ELR (cell line): ENCODE results near the gene SKAP2.

ENCODE experiments used
- DNase-seq: peaks from one replicate; pipeline ENCODE4 v3.0.0-alpha.2; 2015; ENCODE audit warnings: low read depth

SKAP2 gene

DNA sequence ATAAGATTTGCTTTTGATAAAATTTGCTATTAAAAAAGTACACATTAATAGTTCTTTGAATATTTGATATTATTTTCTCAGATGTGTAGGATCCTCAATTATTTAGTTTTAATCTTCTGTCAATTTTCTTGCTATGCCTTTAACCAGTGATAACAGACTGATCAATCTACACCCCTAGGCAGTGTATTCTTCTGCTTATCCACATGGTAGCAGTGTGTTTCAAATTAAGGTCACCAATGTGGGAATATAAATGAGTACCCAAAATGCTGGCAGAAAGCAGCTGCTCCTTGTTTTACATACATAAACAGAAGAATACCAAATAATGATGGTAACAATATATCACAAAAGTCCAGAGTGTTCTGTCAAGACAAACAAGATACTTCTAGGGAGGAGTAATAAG is 87.0 kb downstream of the SKAP2 start:
- no peak for DNase-seq

DNA sequence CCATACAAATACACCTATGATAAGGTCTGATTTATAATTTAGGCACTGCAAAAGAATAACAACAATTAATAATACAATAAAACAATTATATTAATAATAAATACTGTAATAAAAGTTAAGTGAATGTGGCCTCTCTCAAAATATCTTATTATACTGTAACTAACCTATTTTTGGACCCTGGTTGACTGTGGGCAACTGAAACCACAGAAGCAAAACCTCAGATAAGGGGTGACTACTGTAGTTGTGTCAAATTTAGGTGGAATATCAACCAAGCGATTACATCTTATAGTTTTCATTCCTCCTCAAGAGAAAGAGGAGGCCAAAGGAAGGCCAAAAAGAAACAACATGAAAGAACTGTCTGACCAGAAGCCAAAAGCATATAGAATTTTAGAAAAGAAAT is 103.9 kb downstream of the SKAP2 start:
- no peak for DNase-seq

DNA sequence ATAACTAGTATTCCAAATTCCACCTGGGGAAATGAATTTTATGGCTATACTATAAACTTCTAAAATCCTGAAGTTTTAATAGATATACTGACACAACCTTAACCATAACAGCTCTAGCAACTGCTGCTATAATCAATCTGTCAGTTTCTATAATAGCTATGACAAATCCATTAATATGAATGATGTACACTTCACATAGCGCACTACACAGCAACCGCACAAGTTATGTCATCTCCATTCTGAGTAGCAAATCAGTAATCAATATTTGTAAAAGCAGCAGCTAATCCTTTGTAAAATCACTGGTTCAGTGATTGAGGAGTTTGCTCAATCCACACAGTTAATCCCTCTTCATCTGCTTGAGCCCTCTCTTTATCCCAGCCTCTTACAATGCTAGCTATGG is 105.3 kb downstream of the SKAP2 start:
- DNase-seq: no peak

DNA sequence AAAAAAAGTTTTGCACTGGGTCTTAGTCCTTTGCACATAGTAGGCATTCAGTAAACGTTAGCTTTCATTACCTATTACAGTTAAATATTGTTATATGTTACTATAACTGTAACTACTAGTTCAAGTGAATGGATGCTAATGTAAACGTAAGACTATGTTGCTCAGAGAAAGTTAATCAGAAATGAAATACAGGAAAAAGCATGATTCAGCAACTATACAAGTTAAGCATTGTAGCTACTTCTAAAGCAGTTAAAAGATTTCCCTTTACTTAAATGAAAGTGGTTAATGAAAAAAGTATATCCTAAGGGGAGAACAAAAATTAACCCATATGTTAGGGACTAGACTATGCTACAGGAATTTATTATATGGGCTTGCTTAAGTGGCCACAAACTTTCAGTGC is 121.2 kb downstream of the SKAP2 start:
- no peak for DNase-seq

DNA sequence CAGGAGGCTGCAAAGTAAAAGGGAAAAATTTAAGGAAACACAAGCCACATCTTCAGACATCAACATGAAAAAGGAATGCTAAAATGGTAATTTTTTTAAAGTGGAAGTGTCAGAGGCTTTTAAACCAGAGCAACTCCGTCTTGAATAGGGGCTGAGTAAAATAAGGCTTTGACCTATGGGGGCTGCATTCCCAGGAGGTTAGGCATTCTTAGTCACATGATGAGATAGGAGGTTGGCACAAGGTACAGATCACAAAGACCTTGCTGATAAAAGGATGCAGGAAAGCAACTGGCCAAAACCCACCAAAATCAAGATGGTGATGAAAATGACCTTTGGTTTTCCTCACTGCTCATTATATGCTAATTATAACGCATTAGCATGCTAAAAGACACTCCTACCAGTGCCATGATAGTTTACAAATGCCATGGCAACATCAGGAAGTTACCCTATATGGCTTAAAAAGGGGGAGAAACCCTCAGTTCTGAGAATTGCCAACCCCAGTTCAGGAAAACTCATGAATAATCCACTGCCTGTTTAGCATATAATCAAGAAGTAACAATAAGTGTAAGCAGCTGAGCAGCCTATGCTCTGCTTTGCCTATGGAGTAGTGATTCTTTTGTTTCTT is 128.3 kb downstream of the SKAP2 start:
- no peak for DNase-seq

DNA sequence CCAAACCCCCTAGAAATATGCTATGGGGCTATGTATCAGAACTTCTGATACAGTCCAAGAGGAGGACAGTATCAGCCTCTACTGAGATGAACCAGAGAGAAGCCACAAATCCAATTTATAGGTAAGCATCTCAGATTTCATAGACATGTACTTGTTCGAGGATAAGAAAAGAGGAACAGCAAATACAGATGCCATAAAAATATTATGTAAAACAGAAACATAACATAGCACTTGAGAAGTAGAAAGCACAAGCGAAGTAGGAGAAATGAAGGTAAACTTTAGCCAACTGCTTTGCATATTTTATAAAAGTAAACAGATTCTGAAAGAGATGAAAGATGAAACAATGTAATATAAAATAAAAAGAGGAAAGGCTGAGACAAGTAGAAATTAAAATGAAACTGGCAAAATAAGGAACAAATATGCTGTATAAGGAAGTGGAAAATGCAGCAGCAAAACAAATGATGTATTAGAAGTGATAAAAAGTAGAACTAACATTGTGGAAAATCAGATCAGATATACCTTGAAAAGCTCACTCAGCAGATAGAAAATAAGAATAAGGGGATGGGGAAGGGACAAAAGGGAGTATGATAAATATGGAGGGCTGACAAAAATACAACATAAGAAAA is 135.1 kb downstream of the SKAP2 start:
- no peak for DNase-seq

DNA sequence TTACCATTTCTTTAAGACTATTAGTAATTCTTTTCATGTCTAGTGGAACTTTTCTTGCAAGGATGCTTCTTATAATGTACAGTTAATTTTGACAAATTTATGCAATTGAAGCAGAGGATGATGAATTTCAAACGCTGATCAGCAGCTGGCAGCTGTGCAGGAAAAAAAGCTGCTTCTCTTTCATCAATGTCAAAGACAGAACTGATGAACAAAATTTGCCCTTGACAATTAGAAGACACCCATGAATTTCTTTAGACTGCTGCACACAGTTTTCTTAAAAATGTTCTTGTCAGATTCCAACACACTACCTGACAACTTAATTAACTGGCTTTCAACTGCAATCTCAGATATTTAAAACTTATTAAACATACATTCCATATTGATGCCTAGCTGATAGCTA is 138.3 kb downstream of the SKAP2 start:
- no peak for DNase-seq

DNA sequence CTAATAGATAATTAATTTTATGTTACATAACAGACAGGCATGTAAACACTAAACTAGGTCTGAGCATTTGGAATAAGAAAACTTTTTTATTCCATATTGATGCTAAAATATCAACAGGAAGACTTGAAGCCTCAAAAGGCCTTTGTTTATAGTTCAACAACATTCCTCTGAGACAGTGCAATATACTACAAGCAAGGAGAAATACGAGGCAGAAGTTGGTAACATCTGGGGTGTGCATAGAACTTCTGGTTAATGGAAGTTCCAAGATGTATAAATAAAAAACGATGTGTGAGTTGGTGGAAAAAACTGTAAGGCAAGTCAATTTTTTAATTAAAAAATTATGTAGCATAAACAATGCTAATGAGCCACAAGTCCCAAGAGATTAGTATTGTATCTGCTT is 139.6 kb downstream of the SKAP2 start:
- no peak for DNase-seq

DNA sequence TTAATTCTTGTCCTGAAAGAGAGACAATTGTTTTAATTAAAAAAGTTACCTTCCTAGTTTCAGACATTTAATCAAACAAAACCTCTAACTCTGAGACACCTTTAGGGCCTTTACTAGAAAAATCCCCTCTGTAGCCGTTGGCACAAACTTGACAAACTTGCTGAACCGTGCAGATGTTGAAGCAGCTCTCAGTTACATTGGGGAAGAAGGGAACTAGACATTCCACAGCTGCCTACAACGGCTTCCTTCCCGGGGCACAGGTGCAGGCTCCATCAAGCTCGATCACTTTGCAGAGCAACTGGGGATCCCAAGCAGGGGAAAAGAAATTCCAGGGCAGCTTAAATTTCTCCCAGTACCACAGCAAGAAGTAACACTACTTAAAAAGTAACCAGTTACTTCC is 141.3 kb downstream of the SKAP2 start:
- no peak for DNase-seq

DNA sequence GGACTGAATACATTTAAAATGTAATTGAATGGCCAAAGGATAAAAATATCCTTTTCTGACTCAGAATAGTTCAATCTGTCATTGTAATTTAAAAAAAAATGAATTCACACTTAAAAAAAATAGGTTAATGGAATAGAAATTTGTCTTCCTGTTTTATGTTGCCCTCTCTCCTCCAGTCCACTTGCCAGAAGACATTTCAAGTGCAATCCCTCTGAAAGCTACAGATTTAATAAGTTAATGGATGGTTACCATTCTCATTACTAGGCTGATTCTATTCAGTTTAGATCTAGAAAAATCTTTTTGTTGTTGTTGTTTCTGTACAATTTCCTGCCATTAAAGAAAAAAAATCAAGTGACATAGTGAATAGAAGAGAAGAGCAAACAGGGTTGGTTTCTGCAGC is 142.9 kb downstream of the SKAP2 start:
- no peak for DNase-seq

DNA sequence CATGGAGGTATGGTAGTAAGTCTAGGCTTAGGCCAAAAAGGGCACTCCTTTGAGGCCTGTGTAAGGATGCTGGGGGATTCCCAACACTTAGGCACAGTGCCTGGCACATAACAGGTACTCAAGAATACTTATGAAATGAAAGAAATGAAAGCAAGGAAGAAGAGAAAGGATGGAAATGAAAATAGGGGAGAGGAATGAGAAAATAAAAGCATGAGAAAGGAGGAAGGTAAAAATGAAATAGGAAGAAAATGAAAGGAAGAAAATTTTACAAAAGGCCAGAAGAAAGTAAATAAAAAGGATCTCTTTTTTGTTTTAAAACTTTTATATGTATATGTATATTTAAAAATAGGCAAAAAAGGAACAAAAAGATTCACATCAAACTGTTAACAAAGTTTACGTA is 146.3 kb downstream of the SKAP2 start:
- no peak for DNase-seq

DNA sequence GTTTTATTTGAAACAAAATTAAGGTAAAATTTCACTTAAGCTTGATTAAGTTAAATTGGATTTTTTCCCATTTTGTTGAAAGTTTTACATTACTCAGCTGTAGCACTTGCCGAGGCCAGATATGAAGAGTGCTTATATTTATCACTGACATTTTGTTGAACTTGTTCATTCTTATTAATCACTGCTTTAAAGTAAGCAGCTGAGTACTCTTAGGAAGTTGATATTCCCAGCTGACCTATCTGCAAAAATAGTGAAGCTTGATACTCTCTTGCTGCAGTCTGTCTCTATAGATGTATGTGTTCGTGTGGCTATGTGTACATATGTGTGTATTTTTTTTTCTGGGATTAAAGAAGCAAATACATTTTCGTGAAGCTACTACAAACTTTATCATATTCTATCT is 150.0 kb downstream of the SKAP2 start:
- DNase-seq: no peak

DNA sequence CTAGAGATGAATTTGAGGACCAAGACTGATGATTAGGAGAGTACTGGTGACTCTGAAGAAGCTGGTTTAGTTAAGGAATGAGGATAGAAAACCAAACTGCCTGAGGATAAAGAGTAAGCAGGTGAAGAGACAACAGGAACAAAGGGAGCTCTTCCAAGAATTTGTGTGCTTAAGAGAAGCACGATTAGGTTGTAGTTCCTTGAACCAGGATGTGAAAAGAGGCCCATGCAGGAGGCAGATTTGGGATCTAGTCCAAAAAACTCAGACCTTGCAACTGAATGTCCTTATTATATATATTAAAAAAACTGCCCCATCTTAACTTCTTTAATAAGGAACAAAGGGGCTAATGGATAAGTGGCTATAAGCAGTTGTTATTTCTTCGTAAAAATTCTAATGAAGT is 150.4 kb downstream of the SKAP2 start:
- no peak for DNase-seq

DNA sequence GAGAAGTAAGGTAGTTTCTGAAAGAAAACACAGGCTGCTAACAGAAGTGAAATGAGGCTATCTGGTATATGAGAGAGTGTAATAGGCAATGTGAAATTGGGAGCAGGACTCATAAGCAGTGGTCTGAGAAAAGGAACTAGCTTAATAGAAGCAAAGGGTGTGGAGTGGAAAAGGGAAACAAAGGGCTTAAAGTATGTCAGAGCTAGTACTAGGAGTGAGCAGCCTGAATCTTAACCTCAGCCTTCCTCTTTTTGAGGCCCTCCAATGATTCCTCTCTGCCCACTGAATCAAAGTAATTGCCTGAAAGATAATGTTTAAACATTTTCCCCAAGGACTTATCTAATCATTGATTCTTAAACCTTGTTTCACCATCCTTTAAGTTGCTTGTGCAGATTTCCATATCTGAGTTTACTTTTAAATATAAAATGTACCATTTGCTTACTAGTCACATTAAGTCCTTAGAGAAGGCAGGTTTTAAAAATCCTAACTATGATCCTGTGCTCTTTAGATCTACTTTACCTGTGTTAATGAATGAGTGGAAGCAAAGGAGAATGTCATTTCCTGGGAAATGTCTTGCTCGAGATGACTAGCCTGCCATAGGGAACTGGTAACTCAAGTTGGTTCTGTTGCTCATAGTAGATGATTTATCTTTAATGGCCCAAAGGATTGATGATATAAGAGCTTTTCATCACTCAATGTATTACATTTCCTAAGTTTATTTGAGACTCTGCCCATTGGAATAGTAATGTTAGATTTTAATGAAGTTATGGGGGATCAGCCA is 155.0 kb downstream of the SKAP2 start:
- DNase-seq: no peak

DNA sequence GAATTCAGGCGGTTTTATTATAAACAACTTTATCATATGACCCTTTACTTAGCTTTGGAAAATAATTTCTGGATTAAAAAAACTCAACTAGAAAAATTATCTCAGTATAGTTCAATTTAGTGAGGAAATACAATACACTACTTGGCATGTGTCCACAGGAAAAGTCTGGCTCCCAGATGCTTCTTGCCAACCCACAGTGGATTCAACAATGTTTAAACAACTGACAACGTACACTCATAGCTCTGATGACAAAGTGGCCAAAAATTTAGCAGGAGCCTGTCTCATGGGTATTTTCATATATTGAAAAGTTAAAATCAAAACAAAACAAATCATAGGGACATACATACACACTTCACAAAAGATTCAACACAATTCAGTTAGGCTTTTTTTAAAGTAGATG is 158.8 kb downstream of the SKAP2 start:
- peak; percentile 97 for DNase-seq

DNA sequence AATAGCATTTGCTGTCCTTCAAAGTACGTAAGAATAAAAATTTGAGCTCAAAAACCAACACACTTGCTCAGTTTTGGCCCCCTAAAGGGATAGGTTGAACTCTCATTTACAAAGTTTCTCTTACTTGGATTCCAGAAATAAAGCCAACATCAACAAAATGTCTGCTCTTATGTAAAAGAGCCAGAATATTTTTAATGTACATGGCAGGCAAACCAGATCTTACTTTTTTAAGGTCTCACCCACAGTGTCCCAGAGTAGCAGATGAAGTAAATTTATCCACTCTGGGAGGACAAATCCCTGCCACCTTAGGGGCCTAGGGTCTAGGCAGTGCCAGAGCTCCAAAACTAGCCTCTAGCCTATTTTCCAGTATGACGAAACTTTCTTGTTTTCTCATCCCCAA is 159.6 kb downstream of the SKAP2 start:
- no peak for DNase-seq

DNA sequence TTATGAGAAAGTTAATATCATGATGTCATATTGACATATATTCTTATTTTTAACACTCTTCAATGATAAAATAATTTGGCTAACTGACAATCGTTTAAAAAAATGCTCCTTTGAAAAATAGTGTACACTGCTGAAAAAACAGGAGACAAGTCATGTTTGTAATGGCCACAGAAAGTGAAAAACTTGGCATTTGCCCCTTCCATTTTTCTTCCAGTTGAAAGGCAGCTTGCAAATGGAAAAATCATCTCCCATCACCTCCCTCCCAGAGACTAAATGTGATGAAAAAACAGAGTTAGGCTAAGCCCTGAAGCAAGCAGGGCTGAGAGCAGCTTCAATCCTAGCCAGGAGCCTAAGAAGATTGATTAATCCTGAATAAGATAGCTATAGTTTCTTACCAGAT is 160.4 kb downstream of the SKAP2 start:
- DNase-seq: no peak

DNA sequence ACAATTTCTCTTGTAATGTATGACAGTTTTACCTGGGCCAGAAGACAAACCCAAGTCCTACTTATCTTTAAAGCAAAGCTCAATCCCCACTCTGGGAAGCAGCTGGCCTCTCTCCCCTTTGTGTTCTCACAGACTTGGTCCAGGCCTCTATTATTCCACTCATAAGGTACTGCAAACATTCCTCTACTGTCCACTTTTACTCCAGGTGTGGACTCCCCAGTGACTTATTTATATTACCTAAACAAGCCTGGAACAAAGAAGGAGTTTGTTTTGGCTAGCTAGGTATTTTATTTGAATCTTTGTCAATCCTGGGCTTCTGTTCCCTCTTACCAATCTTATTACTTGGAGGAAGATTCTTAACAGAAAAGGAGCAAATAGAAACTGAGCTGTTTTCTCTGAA is 163.5 kb downstream of the SKAP2 start:
- no peak for DNase-seq

DNA sequence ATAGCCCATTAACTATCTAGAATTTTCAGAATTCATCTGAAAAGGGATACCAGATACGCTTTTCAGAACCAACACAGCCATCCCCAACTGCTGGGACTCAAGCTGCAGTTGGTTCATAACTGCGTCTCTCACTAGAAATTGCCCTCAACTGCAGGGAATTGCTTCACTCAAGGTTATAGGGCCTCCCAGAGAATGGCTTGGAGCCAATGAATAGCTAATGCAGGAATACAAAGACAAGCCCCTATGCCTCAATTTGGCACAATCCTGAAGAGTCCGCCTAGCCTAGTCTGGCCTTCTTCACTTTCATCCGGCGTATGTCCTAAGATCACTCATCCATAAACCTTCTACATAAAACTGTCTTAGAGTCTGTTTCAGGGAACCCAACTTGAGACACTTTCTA is 164.0 kb downstream of the SKAP2 start:
- DNase-seq: no peak

DNA sequence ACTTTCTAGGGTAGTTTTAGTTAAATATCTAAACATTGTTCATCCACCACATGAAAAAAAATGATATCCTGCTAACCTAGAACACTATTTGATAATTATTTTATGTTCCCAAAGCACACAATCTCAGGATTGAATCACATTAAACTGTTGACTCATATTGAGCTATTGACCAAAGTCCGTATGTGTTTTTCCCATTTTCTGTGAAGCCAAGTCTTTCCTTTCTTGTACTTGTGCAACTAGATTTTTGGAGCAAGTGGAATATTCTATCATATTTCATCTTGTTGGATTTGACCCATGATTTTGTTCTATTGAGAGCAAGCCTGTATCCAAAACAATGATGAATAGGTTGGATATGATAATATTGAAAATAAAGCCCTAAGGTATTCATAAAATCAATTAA is 164.6 kb downstream of the SKAP2 start:
- DNase-seq: no peak

DNA sequence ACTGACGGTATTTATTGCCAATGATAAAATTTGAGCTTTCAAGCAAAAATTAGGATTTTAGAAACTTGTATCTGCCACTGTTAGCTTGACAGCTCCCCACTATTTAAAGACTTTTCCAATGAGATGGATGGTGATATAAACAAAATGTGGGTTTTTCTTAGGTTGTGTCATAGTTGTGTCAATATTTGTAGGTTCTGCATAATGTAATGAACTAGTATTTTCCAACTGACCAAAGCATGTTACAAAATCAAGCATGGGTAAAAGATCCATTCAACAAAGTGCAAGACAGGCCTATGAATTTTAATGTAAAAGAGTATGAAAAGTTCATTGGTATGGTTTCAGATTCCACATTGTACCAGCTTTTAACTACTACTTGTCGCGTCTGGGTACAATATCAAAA is 165.6 kb downstream of the SKAP2 start:
- no peak for DNase-seq

DNA sequence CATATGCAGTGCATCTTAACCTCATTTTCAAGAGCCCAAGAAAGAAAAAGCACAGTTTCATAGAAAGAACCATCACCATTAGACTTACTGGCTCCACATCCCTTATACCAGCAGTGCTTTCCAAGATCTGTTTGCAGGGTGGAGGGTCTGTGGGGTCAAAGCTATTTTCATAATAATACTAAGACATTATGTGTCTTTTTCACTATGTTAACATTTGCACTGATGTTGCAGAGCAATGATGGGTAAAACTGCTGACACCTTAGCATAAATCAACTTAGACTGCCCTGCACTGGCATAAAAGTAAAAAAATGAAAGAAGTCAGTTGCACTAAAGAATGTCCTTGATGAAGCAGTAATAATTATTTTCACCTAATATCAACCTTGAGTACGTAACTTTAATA is 166.2 kb downstream of the SKAP2 start:
- DNase-seq: no peak

DNA sequence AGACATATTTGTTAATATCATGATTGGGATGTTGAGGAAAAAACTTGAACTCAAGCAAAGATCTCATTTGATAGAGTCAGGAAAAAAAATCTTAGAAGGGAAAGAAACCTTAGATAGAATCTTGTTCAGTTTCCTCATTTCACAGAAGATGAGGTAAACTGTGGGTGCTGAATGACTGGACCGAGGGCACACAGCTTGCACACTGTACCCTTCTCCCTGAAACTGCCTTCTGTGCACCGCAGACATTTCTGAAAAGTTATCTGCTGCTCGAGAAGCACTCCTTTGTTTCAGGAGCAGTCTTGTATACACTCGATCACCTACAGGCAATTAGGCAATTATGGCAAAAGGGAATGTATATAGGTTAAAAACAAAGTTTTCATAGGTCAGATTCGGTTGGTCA is 167.4 kb downstream of the SKAP2 start:
- DNase-seq: no peak

DNA sequence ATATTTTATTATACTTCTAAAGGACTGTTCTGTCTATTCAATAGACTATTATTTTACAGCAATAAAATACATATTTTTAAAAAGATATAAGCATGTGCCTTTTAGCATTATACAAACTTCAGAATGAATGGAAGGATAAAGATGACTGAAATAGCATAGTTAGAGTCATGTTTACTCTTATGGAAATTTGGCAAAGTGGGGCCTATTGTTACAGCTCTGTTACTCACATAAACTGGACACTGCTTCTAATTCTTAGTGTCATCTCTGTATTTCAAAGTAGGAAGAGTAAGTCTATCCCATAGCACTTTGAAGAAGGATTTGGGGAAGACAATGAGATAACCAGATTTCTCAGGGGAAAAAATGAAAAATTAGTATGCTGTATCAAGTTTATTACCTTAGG is 168.2 kb downstream of the SKAP2 start:
- no peak for DNase-seq
